ENCODE measurements around the gene CADPS. TPM values are rescaled to one million over a fixed set of nuclear protein-coding genes. Genes with fewer than 3 reads are reported as not detected.

CADPS gene
- total RNA-seq, 1 experiment from 2014 or later = 5.2 TPM

GRCh38 chr3:62501289-62501668, 373.9 kb downstream of the CADPS start:
- DNase-seq = no peak
- Histone ChIP-seq H3K27me3 (ENCODE audit: control insufficient read depth, insufficient read depth, low read length) (no peaks in the 10 kb centered on the region), H3K4me3 (ENCODE audit: insufficient read depth, low read depth, low read length) (no peak overlapping the region), H3K36me3 (replicated peaks; ENCODE audit: control insufficient read depth, insufficient read depth, low read length) (no peaks in the 10 kb centered on the region)

GRCh38 chr3:62500556-62501288, 374.5 kb downstream of the CADPS start:
- DNase-seq = peak; percentile 27
- no peaks in the 10 kb centered on the region for H3K27me3 ChIP-seq (ENCODE audit: control insufficient read depth, insufficient read depth, low read length)
- no peak overlapping the region for H3K4me3 ChIP-seq (ENCODE audit: insufficient read depth, low read depth, low read length)
- no peaks in the 10 kb centered on the region for H3K36me3 ChIP-seq (replicated peaks; ENCODE audit: control insufficient read depth, insufficient read depth, low read length)

DNA sequence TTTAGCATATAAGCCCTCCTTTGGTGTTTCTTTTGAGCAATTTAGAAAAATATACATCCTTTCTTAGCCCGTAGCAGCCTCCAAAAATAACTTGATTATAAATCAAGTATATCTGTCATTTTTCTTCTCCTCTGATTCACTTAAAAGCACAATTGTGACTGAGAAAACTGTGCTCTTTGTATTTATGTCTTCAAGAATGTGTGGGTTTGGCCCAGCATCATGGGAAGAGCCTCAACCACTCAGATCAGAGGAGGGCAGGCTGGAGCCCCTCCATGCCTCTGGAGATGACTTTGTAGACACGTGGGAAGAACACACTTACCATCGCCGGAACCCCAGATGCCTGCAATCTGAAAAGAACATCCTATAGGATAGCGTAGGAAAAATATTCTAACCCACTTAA, 378.1 kb downstream of the CADPS start:
- DNase-seq = no peak
- Histone ChIP-seq H3K27me3 (ENCODE audit: control insufficient read depth, insufficient read depth, low read length) (no peaks in the 10 kb centered on the region), H3K36me3 (replicated peaks; ENCODE audit: control insufficient read depth, insufficient read depth, low read length) (no peaks in the 10 kb centered on the region), H3K4me3 (ENCODE audit: insufficient read depth, low read depth, low read length) (no peak overlapping the region)

DNA sequence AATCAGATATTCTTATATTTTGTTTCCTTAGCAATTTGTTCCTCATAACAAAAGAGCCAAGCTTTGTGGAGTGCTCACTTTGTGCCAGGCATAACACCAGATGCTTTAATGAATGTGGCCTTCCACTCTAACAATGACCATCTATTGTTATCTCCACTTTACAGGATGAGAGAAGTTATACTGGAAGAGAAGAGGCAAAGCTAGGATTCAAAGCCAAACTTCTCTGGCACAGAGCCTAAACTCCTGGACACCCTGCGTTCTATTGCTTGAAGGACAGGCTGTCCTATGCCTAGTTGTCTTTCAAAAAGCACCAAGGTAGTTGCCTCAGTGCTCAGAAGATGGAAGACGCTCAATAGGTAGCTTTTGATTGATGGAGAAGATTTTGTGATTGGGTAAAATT, 378.7 kb downstream of the CADPS start:
- no peak overlapping the region for H3K4me3 ChIP-seq (ENCODE audit: insufficient read depth, low read depth, low read length)
- H3K36me3 ChIP-seq (replicated peaks; ENCODE audit: control insufficient read depth, insufficient read depth, low read length) = no peaks in the 10 kb centered on the region
- no peaks in the 10 kb centered on the region for H3K27me3 ChIP-seq (ENCODE audit: control insufficient read depth, insufficient read depth, low read length)
- no peak for DNase-seq

DNA sequence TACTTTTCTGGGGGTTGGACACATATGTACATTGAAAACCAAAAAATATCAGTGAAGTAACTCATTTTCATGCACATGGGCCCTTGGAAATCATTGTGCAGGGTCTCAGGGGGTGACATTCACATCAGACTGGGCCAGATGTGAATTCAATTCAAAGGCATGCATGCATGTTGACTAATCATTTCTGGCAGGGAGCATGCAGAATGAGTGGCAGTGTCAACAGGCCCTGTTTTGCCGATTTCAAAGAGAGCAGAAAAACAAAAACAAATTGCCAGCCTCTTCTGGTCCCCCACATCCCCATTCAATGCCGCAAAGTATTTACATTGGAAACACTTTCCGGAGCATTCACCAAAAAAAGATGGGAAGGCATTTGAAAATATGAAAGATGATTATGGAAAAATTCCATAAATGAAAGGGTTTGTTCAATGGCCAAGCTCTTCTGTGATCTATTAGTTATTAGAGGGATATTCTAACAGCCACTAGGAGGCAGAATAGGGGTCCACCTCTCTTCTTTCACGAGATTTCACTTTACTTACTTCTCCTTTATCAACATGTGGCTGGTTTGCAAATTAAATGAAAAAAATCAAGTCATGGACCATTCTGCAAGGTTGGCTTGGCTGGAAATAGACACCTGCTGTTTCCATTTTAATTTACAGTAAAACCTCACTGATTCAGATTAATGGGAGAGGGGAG, 382.0 kb downstream of the CADPS start:
- Histone ChIP-seq H3K36me3 (replicated peaks; ENCODE audit: control insufficient read depth, insufficient read depth, low read length) (no peaks in the 10 kb centered on the region), H3K4me3 (ENCODE audit: insufficient read depth, low read depth, low read length) (no peak overlapping the region), H3K27me3 (ENCODE audit: control insufficient read depth, insufficient read depth, low read length) (no peaks in the 10 kb centered on the region)
- DNase-seq = peak; percentile 50

DNA sequence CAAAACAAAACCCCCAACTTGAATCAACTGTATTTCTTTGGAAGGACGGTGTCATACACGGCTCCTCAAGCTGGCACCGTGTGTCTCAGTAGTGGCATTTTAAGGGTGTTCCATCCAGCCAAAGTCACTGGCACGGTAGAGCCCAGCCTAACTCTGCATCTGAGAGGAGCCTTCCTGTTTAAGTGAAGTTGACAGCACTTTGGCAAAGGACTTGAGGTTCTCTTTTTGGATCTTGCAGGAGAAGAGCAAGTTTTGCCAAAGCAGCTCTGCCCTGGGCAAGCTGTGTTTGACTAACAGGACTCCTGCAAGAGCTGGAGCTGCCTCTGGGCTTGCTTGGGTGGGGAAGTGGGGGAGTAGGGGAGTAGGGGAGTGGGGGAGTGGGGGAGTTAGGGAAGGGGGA, 392.3 kb downstream of the CADPS start:
- Histone ChIP-seq H3K4me3 (ENCODE audit: insufficient read depth, low read depth, low read length) (no peak overlapping the region), H3K27me3 (ENCODE audit: control insufficient read depth, insufficient read depth, low read length) (no peaks in the 10 kb centered on the region), H3K36me3 (replicated peaks; ENCODE audit: control insufficient read depth, insufficient read depth, low read length) (no peaks in the 10 kb centered on the region)
- no peak for DNase-seq

- Histone ChIP-seq H3K36me3 (replicated peaks; ENCODE audit: control insufficient read depth, insufficient read depth, low read length) (no peaks in the 10 kb centered on the region), H3K27me3 (ENCODE audit: control insufficient read depth, insufficient read depth, low read length) (no peaks in the 10 kb centered on the region), H3K4me3 (ENCODE audit: insufficient read depth, low read depth, low read length) (no peak overlapping the region)
- DNase-seq = peak; percentile 9
Observed at GRCh38 chr3:62481962-62482361, 393.3 kb downstream of the CADPS start.

- no peak overlapping the region for H3K4me3 ChIP-seq (ENCODE audit: insufficient read depth, low read depth, low read length)
- H3K36me3 ChIP-seq (replicated peaks; ENCODE audit: control insufficient read depth, insufficient read depth, low read length) = no peaks in the 10 kb centered on the region; the same call in 1 of the 2 replicates
- no peak for DNase-seq
- no peaks in the 10 kb centered on the region for H3K27me3 ChIP-seq (ENCODE audit: control insufficient read depth, insufficient read depth, low read length)
Observed at GRCh38 chr3:62480056-62480455, 395.2 kb downstream of the CADPS start.

- Histone ChIP-seq H3K36me3 (replicated peaks; ENCODE audit: control insufficient read depth, insufficient read depth, low read length) (no peaks in the 10 kb centered on the region; the same call in 1 of the 2 replicates), H3K4me3 (ENCODE audit: insufficient read depth, low read depth, low read length) (no peak overlapping the region), H3K27me3 (ENCODE audit: control insufficient read depth, insufficient read depth, low read length) (no peaks in the 10 kb centered on the region)
- DNase-seq = no peak
Observed at GRCh38 chr3:62479326-62479725, 395.9 kb downstream of the CADPS start.

DNA sequence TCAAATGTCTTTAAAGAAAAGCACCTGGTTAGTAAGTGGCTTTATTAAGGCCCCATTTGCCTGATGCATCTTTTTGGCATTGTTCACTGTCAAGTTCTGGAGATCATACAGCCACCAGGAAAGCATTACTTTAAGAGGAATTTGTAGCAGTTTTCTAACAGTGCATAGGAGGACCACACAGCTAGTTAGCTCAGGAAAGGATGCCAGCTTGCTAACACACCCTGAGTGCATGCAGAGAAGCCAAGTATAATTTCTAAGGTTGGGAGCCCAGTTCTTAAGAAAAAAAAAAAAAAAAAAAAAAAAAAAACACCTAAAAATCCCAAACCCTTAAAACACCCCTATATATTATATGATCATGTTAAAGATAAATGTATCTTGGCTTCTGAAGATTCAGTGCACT, 399.9 kb downstream of the CADPS start:
- no peak overlapping the region for H3K4me3 ChIP-seq (ENCODE audit: insufficient read depth, low read depth, low read length)
- H3K27me3 ChIP-seq (ENCODE audit: control insufficient read depth, insufficient read depth, low read length) = no peaks in the 10 kb centered on the region
- no peaks in the 10 kb centered on the region; the same call in 1 of the 2 replicates for H3K36me3 ChIP-seq (replicated peaks; ENCODE audit: control insufficient read depth, insufficient read depth, low read length)
- DNase-seq = no peak

- no peak overlapping the region for H3K4me3 ChIP-seq (ENCODE audit: insufficient read depth, low read depth, low read length)
- no peak for DNase-seq
- no peaks in the 10 kb centered on the region for H3K27me3 ChIP-seq (ENCODE audit: control insufficient read depth, insufficient read depth, low read length)
- H3K36me3 ChIP-seq (replicated peaks; ENCODE audit: control insufficient read depth, insufficient read depth, low read length) = no peaks in the 10 kb centered on the region
Observed at GRCh38 chr3:62467966-62468722, 407.1 kb downstream of the CADPS start.

GRCh38 chr3:62462788-62463187, 412.4 kb downstream of the CADPS start:
- H3K4me3 ChIP-seq (ENCODE audit: insufficient read depth, low read depth, low read length) = no peak overlapping the region
- no peaks in the 10 kb centered on the region for H3K36me3 ChIP-seq (replicated peaks; ENCODE audit: control insufficient read depth, insufficient read depth, low read length)
- no peaks in the 10 kb centered on the region; the same call in 1 of the 2 replicates for H3K27me3 ChIP-seq (ENCODE audit: control insufficient read depth, insufficient read depth, low read length)
- DNase-seq = no peak

- DNase-seq = no peak
- H3K27me3 ChIP-seq (ENCODE audit: control insufficient read depth, insufficient read depth, low read length) = no peaks in the 10 kb centered on the region; the same call in 1 of the 2 replicates
- no peaks in the 10 kb centered on the region for H3K36me3 ChIP-seq (replicated peaks; ENCODE audit: control insufficient read depth, insufficient read depth, low read length)
- H3K4me3 ChIP-seq (ENCODE audit: insufficient read depth, low read depth, low read length) = no peak overlapping the region
Observed at GRCh38 chr3:62462104-62462762, 413.0 kb downstream of the CADPS start.

DNA sequence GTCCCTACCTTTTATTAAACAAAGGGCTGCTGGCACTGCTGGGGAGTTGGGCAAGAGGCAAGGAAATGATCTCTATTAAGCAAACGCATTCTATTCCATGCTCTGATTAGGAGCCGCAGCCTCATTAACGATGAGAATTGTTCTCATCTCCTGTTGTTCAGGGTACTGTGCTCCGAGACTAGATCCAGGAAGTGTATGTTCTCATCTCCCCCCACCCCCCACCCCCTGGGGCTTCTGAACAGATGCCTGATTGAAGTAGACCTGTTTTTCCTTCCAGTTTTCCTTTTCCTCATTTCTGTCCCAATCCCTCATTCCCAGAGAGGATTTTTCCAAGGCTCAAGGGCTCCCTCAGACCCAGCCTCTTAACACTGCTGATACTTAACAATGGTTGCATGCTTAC, 420.3 kb downstream of the CADPS start:
- no peak overlapping the region for H3K4me3 ChIP-seq (ENCODE audit: insufficient read depth, low read depth, low read length)
- H3K36me3 ChIP-seq (replicated peaks; ENCODE audit: control insufficient read depth, insufficient read depth, low read length) = no peaks in the 10 kb centered on the region
- no peak for DNase-seq
- H3K27me3 ChIP-seq (ENCODE audit: control insufficient read depth, insufficient read depth, low read length) = no peaks in the 10 kb centered on the region

Measured in H7 (cell line).